ENCODE measurements around the gene XPO6. TPM values are rescaled to one million over a fixed set of nuclear protein-coding genes. Genes with fewer than 3 reads are reported as not detected.

The XPO6 gene
- total and polyA plus RNA-seq, 3 donors from 2014 or later: 216 to 283 (median 238) TPM

- Histone ChIP-seq H3K36me3 (ENCODE audit: low read depth, missing control alignments) (no peaks in the 10 kb centered on the region), H3K4me3 (no peak overlapping the region), H3K9me3 (no peaks in the 10 kb centered on the region), H3K27me3 (no peaks in the 10 kb centered on the region), H3K27ac (no peak overlapping the region), H3K4me1 (no peaks in the 10 kb centered on the region)
- TF ChIP-seq, protein P1, sequence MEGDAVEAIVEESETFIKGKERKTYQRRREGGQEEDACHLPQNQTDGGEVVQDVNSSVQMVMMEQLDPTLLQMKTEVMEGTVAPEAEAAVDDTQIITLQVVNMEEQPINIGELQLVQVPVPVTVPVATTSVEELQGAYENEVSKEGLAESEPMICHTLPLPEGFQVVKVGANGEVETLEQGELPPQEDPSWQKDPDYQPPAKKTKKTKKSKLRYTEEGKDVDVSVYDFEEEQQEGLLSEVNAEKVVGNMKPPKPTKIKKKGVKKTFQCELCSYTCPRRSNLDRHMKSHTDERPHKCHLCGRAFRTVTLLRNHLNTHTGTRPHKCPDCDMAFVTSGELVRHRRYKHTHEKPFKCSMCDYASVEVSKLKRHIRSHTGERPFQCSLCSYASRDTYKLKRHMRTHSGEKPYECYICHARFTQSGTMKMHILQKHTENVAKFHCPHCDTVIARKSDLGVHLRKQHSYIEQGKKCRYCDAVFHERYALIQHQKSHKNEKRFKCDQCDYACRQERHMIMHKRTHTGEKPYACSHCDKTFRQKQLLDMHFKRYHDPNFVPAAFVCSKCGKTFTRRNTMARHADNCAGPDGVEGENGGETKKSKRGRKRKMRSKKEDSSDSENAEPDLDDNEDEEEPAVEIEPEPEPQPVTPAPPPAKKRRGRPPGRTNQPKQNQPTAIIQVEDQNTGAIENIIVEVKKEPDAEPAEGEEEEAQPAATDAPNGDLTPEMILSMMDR (IDR thresholded peaks at IDR 0.05): no peak
- TF ChIP-seq POLR2A (IDR thresholded peaks at IDR 0.05): no peak
- WGBS, 2 donors: 38 to 42% methylated on average over 4 of the region's 4 CpGs
- intact Hi-C loops (cut with DNase I; ENCODE audit: low total_unique reads): no loop called here
- DNase-seq: no peak
These were observed 139.7 kb downstream of the XPO6 start for GRCh38 chr16:28072087-28072486.

GRCh38 chr16:28069971-28070794, 141.6 kb downstream of the XPO6 start:
- TF ChIP-seq POLR2A (IDR thresholded peaks at IDR 0.05): no peak
- TF ChIP-seq, protein P1 (IDR thresholded peaks at IDR 0.05): no peak
- intact Hi-C loops (cut with DNase I; ENCODE audit: low total_unique reads): no loop called here

DNA sequence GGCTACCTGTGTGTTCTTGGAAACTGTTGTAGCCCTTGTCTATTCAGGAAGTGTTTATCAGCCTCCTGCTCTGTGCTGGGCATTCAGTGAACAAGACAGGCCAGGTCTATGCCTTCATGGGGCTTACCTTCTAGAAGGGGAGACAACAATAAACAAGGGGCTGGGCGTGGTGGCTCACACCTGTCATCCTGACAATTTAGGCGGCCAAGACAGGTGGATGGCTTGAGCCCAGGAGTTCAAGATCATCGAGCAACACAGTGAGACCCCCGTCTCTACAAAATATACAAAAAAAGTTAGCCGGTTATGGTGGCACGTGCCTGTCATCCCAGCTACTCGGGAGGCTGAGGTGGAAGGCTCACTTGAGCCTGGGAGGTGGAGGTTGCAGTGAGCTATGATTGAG, 142.8 kb downstream of the XPO6 start:
- no peaks in the 10 kb centered on the region for H3K9me3 ChIP-seq
- H3K4me1 ChIP-seq: no peaks in the 10 kb centered on the region
- H3K36me3 ChIP-seq (ENCODE audit: low read depth, missing control alignments): no peaks in the 10 kb centered on the region
- TF ChIP-seq, protein P1 (IDR thresholded peaks at IDR 0.05): no peak
- no peak for TF ChIP-seq POLR2A (IDR thresholded peaks at IDR 0.05)
- WGBS, 2 donors: 92 to 95% methylated on average over 7 of the region's 7 CpGs
- intact Hi-C loops (cut with DNase I; ENCODE audit: low total_unique reads): no loop called here
- no peak for DNase-seq
- H3K27me3 ChIP-seq: no peaks in the 10 kb centered on the region
- no peak overlapping the region for H3K27ac ChIP-seq
- H3K4me3 ChIP-seq: no peak overlapping the region

More at GRCh38 chr16:28069971-28070794, 141.6 kb downstream of the XPO6 start:
- H3K9me3 ChIP-seq: no peaks in the 10 kb centered on the region
- H3K27me3 ChIP-seq: no peaks in the 10 kb centered on the region
- H3K4me1 ChIP-seq: no peaks in the 10 kb centered on the region
- H3K27ac ChIP-seq: no peak overlapping the region
- WGBS, 2 donors: 20 to 55% methylated on average over 30 to 31 of the region's 31 CpGs
- H3K36me3 ChIP-seq (ENCODE audit: low read depth, missing control alignments): no peaks in the 10 kb centered on the region
- no peak overlapping the region for H3K4me3 ChIP-seq
- no peak for DNase-seq

DNA sequence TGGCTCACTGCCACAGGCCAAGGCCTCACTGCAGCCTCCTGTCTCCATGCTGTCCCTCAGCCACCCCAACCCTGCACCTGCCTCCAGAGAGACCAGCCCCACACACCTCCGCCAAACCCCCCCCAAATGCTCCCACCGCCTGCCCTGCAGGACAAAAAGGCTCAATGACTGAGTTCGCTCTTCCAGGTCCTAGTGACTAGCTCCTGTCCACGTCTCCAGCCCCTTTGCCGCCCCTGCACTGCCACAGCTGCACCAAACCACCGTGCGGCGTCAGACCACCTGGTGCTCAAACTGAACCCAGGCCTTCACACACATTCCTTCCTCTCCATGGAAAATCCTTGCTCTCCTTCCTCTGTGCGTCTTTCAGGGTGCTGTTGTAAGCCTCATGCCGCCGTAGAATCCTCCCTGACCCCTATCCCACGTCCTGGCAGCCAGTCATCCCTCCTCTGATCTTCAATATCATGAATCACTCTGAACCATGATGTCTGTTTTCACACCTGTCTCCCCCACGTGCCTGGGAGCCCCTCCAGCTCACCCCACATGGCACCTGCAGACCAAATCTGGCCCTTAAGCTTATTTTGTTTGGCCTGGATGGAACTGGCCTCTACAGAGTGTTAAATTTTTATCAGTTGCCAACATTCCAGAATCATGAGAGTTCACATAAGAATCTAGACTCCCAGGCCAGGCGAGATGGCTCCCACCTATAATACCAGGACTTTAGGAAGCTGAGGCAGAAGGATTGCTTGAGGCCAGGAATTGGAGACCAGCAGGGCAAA, 144.0 kb downstream of the XPO6 start:
- no peaks in the 10 kb centered on the region for H3K27me3 ChIP-seq
- no peak overlapping the region for H3K27ac ChIP-seq
- H3K9me3 ChIP-seq: no peaks in the 10 kb centered on the region
- no peak for TF ChIP-seq POLR2A (IDR thresholded peaks at IDR 0.05)
- TF ChIP-seq, protein P1 (IDR thresholded peaks at IDR 0.05): no peak
- H3K4me3 ChIP-seq: no peak overlapping the region
- H3K36me3 ChIP-seq (ENCODE audit: low read depth, missing control alignments): no peaks in the 10 kb centered on the region
- DNase-seq: no peak
- H3K4me1 ChIP-seq: no peaks in the 10 kb centered on the region
- intact Hi-C loops (cut with DNase I; ENCODE audit: low total_unique reads): no loop called here
- 79 to 81% methylated on average over 14 of the region's 14 CpGs for WGBS, 2 donors

Measured in testis (tissue), 3 donors.